BLaER1 (cell line): Measurements from ENCODE around the gene PIWIL1.
A peak's percentile ranks its signal among the peaks of the same experiment; 100 is the strongest.

ENCODE experiments used
- H3K27ac ChIP-seq: shearing (Covaris generic); formaldehyde crosslinking; 2 replicates; pipeline ENCODE4 v1.8.1; 2022
- H3K27me3 ChIP-seq: shearing (Covaris generic); formaldehyde crosslinking; 2 replicates; pipeline ENCODE4 v1.8.1; 2022
- H3K36me3 ChIP-seq: shearing (Covaris generic); formaldehyde crosslinking; 2 replicates; pipeline ENCODE4 v1.8.1; 2022
- H3K4me1 ChIP-seq: shearing (Covaris generic); formaldehyde crosslinking; 2 replicates; pipeline ENCODE4 v1.8.1; 2022
- H3K4me2 ChIP-seq: shearing (Covaris generic); formaldehyde crosslinking; 2 replicates; pipeline ENCODE4 v1.8.1; 2022
- H3K4me3 ChIP-seq: shearing (Covaris generic); formaldehyde crosslinking; 2 replicates; pipeline ENCODE4 v1.8.1; 2022
- H3K9ac ChIP-seq: shearing (Covaris generic); formaldehyde crosslinking; 2 replicates; pipeline ENCODE4 v1.8.1; 2022
- H3K9me3 ChIP-seq: shearing (Covaris generic); formaldehyde crosslinking; 2 replicates; pipeline ENCODE4 v1.8.1; 2022
- H4K20me1 ChIP-seq: shearing (Covaris generic); formaldehyde crosslinking; 2 replicates; pipeline ENCODE4 v1.8.1; 2022
- Cebpa-rat ChIP-seq: shearing (Covaris generic); IDR thresholded peaks from 2 replicates; pipeline ENCODE4 v1.8.1; 2022

The PIWIL1 gene

DNA sequence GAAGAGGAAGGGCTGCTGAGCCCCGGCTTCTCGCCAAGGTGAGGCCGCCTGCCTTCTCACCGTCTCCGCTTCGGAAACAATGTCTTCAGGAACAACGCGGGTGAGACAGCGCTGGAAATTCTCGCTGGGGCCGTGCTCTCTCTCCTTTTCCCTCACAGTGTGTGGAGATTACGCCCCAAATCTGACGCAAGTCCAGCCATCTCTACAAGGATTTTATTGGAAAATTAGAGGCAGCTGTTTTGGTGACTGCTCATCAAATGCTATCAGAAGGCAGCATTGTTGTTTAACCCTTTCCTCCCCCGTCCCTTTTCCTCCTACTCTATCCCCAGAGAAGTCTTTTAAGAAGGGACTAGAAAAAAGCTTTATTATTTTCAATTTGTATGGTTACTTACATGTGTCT lies 53.5 kb downstream of the PIWIL1 start:
- peaks cover 29% of the 10 kb centered on the region for H3K9me3 ChIP-seq
- no peak overlapping the region for H3K27ac ChIP-seq
- H3K4me3 ChIP-seq = no peak overlapping the region
- H3K4me1 ChIP-seq = peaks cover 10% of the 10 kb centered on the region
- H3K4me2 ChIP-seq = no peak overlapping the region
- H4K20me1 ChIP-seq = no peaks in the 10 kb centered on the region
- H3K36me3 ChIP-seq = no peaks in the 10 kb centered on the region
- no peak overlapping the region for H3K9ac ChIP-seq
- no peaks in the 10 kb centered on the region for H3K27me3 ChIP-seq
- TF ChIP-seq Cebpa-rat = no peak

DNA sequence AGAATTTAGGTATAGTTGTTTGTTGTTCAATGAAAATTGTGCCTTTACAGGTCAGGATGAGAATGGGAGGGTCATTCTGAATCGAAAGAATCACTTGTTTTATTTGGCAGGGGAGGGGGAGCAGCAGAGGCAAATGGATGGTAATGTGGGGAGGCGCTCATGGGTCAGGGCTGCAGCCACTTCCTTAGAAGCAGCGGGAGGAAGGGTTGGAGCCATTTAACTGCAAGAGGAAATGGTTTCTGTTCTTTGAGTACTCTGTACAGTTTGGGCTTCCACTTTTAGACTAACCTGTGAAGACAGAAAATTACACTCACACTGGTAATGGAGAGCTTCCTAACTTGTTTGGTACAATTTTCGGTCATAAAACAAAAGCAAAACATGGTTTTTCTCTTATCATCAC lies 57.2 kb downstream of the PIWIL1 start:
- no peak for TF ChIP-seq Cebpa-rat
- Histone ChIP-seq H4K20me1 (no peaks in the 10 kb centered on the region), H3K4me3 (no peak overlapping the region), H3K27me3 (no peaks in the 10 kb centered on the region), H3K27ac (no peak overlapping the region), H3K36me3 (no peaks in the 10 kb centered on the region), H3K9me3 (0 out of 2 replicates have a peak, but pooled peaks cover 13% of the 10 kb centered on the region), H3K4me2 (peak overlapping the region; percentile 22; the same call in 1 of the 2 replicates), H3K4me1 (peaks cover 21% of the 10 kb centered on the region), H3K9ac (no peak overlapping the region)

DNA sequence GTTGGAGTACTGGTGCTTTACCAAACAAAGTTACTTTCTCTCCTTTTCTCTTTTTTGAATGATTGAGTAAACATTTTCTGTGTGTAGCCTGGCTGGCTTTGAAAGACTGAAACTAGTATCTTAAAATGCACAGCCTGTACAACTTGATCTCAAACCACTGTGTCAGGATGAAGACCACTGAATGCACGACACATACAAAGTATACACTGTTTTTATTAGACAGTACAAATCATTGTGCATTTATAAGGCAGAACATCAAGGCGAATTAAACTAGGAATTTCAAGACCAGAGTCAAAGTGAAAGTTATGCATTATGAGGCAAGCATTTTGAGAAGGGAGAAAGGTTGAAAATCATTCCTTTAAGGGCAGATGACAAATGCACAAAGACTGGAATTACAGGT lies 59.0 kb downstream of the PIWIL1 start:
- Histone ChIP-seq H3K27ac (no peak overlapping the region), H3K36me3 (no peaks in the 10 kb centered on the region), H3K9ac (no peak overlapping the region), H3K4me3 (no peak overlapping the region), H3K9me3 (no peaks in the 10 kb centered on the region), H3K4me2 (peak overlapping the region; percentile 68), H3K27me3 (no peaks in the 10 kb centered on the region), H4K20me1 (no peaks in the 10 kb centered on the region), H3K4me1 (peaks cover 21% of the 10 kb centered on the region)
- TF ChIP-seq Cebpa-rat = no peak

DNA sequence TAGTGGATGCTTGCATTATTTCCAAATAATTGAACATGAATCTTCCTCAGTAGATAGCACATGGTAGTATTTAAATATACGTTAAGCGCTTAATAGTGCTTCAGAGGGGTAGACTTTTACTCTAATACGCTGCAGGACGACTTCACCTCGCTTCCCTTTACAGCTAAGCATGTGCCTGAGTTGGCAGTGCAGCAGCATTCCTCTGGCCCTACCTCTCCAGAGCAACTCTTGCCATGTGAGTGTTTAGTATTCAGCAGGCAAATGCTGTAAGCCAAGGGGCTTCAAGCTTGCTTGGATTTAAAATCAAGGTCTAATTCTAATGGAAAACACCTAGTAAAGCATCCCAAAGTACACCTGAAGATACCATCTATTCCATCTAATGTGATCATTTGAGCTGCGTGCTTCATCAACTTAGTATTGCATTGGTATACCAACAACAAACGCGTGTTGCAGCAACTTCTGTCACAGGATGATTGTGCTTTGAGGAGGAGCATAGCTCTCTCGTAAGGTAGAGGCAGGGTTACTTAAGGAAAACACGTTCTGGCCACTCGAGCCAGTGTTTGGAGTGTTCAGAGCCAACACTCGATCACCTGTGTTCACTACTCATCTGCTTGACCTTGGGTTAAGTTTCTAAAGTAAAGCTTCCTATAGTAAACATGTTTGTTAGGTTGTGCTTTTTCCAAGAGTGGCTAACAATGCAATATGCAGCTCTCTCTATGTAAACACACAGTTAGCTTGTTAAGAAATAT lies 60.6 kb downstream of the PIWIL1 start:
- Histone ChIP-seq H3K9me3 (no peaks in the 10 kb centered on the region), H3K27ac (no peak overlapping the region), H3K4me1 (peaks cover 21% of the 10 kb centered on the region), H3K27me3 (no peaks in the 10 kb centered on the region), H3K4me3 (no peak overlapping the region), H3K4me2 (no peak overlapping the region), H3K9ac (no peak overlapping the region), H3K36me3 (no peaks in the 10 kb centered on the region), H4K20me1 (no peaks in the 10 kb centered on the region)
- TF ChIP-seq Cebpa-rat = no peak

DNA sequence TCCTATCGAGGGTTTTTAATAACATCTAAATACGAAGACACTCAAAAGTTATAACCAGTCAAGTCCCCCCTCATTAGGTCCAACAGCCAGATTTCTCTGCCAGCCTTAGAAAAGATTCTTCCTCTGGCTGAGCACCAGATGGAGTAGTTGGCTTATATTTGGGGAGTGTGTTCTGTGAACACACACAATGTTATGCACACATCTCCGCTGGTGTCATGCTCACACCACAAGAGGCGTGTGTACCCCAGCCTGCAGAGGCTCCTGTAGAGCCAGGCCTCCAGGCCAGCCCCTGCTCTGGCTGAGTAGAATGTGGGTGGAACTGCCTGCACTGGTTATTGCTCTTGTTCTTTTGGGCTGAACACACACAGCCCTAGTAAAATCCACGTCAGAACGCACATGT lies 64.0 kb downstream of the PIWIL1 start:
- Histone ChIP-seq H3K4me1 (peaks cover 10% of the 10 kb centered on the region), H3K27me3 (no peaks in the 10 kb centered on the region), H4K20me1 (no peaks in the 10 kb centered on the region), H3K36me3 (no peaks in the 10 kb centered on the region), H3K27ac (no peak overlapping the region), H3K4me3 (no peak overlapping the region), H3K9me3 (no peaks in the 10 kb centered on the region), H3K9ac (no peak overlapping the region), H3K4me2 (no peak overlapping the region)
- no peak for TF ChIP-seq Cebpa-rat

DNA sequence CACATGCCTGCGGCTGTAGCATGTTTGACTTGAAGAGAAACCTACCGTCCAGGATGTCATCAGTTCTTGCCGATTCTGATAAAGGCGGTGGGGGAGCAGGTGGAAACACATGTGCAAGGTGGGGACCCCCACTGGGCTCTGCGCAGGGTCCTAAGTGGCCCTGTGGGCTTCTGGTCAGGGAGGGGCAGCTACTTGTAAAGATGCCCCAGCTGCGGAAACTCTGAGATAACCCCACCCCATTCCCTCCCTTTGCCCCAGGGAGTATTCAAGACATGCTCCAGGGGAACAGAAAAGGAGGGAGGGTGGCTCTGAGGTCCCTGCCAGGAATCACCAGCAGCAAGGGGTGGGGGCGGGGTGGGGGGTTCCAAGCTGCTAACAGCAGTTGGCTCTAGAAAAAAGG lies 67.6 kb downstream of the PIWIL1 start:
- Histone ChIP-seq H3K9me3 (no peaks in the 10 kb centered on the region), H3K4me2 (no peak overlapping the region; the same call in 1 of the 2 replicates)

DNA sequence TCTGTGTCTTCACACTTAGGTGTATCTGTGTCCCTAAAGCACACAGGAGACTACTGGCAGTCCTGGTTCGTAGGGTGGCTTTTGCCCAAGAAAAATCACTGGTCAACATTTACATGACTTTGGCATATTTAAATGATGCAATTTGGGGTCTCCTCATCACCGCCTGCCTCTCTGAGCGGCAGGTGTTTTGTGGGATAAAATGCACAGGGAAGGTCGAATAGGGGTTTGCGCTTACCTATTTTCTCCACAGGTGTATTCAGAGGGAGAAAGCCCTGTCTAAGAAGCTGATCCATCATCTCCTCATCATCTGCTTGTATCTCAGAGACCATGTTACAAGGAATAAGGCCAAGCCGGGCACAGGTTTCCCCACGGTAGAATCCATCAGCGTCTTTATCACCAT lies 74.7 kb downstream of the PIWIL1 start:
- Histone ChIP-seq H3K4me3 (no peak overlapping the region), H4K20me1 (no peaks in the 10 kb centered on the region), H3K4me1 (no peaks in the 10 kb centered on the region), H3K9me3 (no peaks in the 10 kb centered on the region), H3K4me2 (no peak overlapping the region), H3K27ac (no peak overlapping the region), H3K27me3 (no peaks in the 10 kb centered on the region), H3K9ac (no peak overlapping the region), H3K36me3 (no peaks in the 10 kb centered on the region)
- no peak for TF ChIP-seq Cebpa-rat

More for the DNA sequence above, 67.6 kb downstream of the PIWIL1 start:
- H3K36me3 ChIP-seq = no peaks in the 10 kb centered on the region
- H3K9ac ChIP-seq = no peak overlapping the region
- no peak overlapping the region for H3K4me3 ChIP-seq
- no peaks in the 10 kb centered on the region for H3K4me1 ChIP-seq
- H3K27ac ChIP-seq = no peak overlapping the region
- no peak for TF ChIP-seq Cebpa-rat
- H4K20me1 ChIP-seq = no peaks in the 10 kb centered on the region
- H3K27me3 ChIP-seq = no peaks in the 10 kb centered on the region

DNA sequence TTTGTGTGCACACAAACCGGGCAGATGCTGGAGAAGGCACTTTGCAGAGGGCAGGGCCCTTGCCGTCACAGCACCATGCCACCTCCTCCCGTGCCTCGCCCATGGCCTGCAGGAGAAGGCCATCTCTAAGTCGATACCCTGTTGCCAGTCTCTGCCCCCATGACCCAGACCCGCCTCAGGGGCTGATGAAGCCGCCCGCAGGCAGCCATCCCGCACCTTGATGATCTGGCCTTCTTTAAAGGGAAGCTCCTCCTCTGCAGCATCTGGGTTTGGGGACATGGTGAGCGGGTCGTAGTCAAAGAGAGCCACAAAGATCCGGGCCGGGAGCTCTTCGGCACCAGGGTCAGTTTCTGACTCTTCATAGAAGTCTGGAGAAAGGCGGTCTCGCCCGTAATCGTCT lies 76.2 kb downstream of the PIWIL1 start:
- Histone ChIP-seq H3K4me2 (no peak overlapping the region), H3K4me3 (no peak overlapping the region), H3K9ac (no peak overlapping the region), H3K4me1 (no peaks in the 10 kb centered on the region), H3K9me3 (no peaks in the 10 kb centered on the region), H3K36me3 (no peaks in the 10 kb centered on the region), H3K27ac (no peak overlapping the region), H3K27me3 (no peaks in the 10 kb centered on the region), H4K20me1 (no peaks in the 10 kb centered on the region)
- no peak for TF ChIP-seq Cebpa-rat

DNA sequence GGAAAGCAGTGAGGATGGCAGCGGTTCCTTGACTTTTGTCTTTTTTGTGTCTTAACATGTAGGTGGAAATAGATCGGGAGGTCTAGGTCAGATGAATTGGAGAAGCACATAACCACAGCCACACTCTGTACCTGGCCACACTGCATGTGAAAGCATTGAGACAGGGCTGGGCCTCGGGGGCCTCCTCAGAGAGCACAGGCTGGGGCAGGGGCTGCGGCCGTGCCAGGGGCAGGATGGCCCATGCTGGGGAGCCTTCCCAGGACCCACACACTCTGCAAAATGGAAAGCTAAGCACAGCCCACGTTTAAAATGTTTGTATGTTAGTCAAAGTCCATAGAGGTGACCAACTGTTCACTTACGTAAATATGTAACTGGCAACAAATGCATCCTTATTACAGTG lies 76.7 kb downstream of the PIWIL1 start:
- H3K36me3 ChIP-seq = no peaks in the 10 kb centered on the region
- H3K9ac ChIP-seq = no peak overlapping the region
- no peaks in the 10 kb centered on the region for H3K4me1 ChIP-seq
- no peak overlapping the region for H3K4me2 ChIP-seq
- no peak for TF ChIP-seq Cebpa-rat
- no peaks in the 10 kb centered on the region for H3K27me3 ChIP-seq
- H3K27ac ChIP-seq = no peak overlapping the region
- no peaks in the 10 kb centered on the region for H4K20me1 ChIP-seq
- no peaks in the 10 kb centered on the region for H3K9me3 ChIP-seq
- no peak overlapping the region for H3K4me3 ChIP-seq

DNA sequence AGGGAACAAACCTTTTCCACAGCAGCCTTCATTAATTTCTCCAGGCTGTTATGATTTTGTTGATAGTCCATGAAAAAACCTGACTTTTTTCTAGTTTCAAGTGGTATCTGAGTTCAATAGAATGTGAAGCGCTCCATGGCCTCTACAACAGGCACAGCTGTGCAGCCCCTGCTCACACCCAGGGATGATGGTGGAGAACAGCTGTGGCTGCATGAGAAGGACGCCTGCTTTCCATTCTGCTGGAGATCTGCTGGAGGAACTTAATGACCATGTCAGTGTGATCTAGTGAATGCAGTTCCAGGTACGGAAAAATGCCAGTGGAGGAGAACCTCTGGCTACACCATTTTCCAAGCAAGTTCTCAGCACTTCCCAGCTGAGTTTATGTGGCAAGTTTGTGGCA lies 80.6 kb downstream of the PIWIL1 start:
- Histone ChIP-seq H4K20me1 (no peaks in the 10 kb centered on the region), H3K27me3 (no peaks in the 10 kb centered on the region), H3K4me3 (no peak overlapping the region), H3K9me3 (no peaks in the 10 kb centered on the region), H3K27ac (no peak overlapping the region), H3K4me2 (no peak overlapping the region), H3K9ac (no peak overlapping the region), H3K36me3 (no peaks in the 10 kb centered on the region), H3K4me1 (no peaks in the 10 kb centered on the region)
- no peak for TF ChIP-seq Cebpa-rat

DNA sequence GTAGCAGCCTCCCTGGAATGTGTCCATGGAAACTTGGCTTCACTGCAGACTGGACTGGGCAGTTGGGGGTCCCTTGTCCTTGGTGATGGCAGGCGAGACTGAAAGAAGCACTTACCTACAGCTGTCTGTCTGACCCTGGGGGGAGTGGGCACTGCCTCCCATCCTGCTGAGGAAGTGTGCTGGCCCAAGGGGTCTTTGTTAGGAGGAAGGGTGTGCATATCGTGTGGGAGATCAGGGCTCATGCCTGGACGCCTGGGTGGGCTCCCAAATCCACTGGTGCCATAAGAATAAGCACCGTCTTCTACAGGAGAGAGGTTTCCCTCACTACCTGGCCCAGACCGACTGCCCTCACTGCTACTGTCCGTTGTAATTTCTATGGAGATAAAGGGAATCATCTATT lies 81.4 kb downstream of the PIWIL1 start:
- Histone ChIP-seq H4K20me1 (no peaks in the 10 kb centered on the region), H3K36me3 (no peaks in the 10 kb centered on the region), H3K9me3 (no peaks in the 10 kb centered on the region), H3K4me1 (peaks cover 4% of the 10 kb centered on the region; the same call in 1 of the 2 replicates), H3K4me2 (no peak overlapping the region), H3K9ac (no peak overlapping the region), H3K27me3 (no peaks in the 10 kb centered on the region), H3K4me3 (no peak overlapping the region), H3K27ac (no peak overlapping the region)
- no peak for TF ChIP-seq Cebpa-rat
